ENCODE data around the gene PRR22. TPM values are rescaled to one million over a fixed set of nuclear protein-coding genes. Genes with fewer than 3 reads are reported as not detected.
"Not testable (repeated sequence)": the region's sequence is repeated elsewhere in the genome, so short reads cannot be mapped to it uniquely, and the experiment has no call there.

Gene PRR22
- total RNA-seq, 2 donors from 2014 or later = 2.3 TPM

DNA sequence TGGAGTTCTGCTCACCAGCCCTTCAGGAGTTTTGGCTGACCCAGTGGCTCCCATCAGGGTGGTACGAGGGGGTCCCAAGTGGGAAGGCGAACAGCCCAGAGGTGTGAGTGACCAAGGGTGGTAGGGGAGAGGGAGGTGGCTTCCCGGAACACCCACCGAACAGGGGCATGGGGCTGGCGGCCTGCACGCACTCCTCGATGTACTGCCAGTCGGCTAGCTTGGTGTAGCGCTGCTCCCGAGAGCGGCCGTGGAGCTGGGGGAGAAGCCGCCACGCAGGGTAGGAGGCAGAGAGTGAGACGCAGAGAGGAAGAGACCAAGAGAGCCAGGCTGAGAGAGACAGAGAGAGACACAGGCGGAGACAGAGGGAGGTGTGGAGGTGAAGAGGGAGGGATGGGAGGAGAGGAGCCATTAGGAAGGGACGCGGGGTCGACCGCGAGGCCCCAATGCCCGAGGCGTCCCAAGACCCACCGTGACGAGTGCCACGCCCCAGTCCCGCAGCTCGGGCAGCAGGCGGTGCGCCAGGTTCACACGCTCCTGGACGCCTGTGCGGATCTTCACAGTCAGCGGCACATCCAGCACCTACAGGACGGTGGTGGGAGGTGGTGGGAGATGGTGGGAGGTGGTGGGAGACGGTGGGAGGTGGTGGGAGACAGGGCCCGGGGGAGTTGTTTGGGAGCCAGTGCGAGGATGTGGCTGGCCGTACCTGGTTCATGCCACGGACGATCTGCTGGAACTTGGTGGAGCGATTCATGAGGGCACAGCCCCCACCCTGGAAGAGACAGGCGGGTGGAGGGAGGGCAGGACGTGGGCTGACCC, 2.3 kb upstream of the PRR22 start:
- ATAC-seq (no peak), DNase-seq (no peak)
- H3K4me3 ChIP-seq = no peak overlapping the region
- no peaks in the 10 kb centered on the region for H3K9me3 ChIP-seq
- peaks cover 11% of the 10 kb centered on the region for H3K4me1 ChIP-seq
- H3K27me3 ChIP-seq = no peaks in the 10 kb centered on the region
- 88 to 93% methylated on average over 36 to 43 of the region's 44 CpGs for WGBS, 2 donors
- H3K36me3 ChIP-seq (replicated peaks in 1 of 2; ENCODE audit: insufficient read depth in 1 of 2, low read depth in 2 of 2) = peaks cover 26 to 29% of the 10 kb centered on the region in 2 donors
- intact Hi-C loops (cut with DNase I) = no loop called here
- TF ChIP-seq, protein P1, sequence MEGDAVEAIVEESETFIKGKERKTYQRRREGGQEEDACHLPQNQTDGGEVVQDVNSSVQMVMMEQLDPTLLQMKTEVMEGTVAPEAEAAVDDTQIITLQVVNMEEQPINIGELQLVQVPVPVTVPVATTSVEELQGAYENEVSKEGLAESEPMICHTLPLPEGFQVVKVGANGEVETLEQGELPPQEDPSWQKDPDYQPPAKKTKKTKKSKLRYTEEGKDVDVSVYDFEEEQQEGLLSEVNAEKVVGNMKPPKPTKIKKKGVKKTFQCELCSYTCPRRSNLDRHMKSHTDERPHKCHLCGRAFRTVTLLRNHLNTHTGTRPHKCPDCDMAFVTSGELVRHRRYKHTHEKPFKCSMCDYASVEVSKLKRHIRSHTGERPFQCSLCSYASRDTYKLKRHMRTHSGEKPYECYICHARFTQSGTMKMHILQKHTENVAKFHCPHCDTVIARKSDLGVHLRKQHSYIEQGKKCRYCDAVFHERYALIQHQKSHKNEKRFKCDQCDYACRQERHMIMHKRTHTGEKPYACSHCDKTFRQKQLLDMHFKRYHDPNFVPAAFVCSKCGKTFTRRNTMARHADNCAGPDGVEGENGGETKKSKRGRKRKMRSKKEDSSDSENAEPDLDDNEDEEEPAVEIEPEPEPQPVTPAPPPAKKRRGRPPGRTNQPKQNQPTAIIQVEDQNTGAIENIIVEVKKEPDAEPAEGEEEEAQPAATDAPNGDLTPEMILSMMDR (IDR thresholded peaks at IDR 0.05) = no peak
- no peak for TF ChIP-seq POLR2A (IDR thresholded peaks at IDR 0.05)
- H3K27ac ChIP-seq = no peak overlapping the region

DNA sequence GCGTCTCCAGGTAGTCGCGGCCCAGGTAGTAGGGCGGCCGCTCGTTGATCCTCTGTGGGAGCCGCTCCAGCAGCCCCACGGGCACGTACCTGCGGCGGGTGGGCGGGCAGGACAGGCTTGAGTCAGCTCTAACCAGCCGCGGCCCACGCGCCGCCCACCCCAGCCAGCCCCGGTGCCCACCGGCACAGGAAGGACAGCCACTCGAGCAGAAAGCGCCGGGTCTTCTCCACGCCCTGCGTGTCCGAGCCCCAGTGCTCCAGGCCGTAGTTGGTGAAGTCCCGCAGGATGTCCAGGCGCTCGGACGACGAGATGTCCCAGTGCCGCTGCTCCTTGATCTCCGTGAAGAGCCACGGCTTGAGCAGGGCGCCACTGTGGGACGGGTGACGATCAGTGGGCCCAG, 877 bp upstream of the PRR22 start:
- Histone ChIP-seq H3K27ac (no peak overlapping the region), H3K27me3 (no peaks in the 10 kb centered on the region), H3K9me3 (no peaks in the 10 kb centered on the region), H3K36me3 (replicated peaks in 1 of 2; ENCODE audit: insufficient read depth in 1 of 2, low read depth in 2 of 2) (peaks cover 26 to 29% of the 10 kb centered on the region in 2 donors), H3K4me3 (no peak overlapping the region), H3K4me1 (peaks cover 6% of the 10 kb centered on the region)
- intact Hi-C loops (cut with DNase I) = no loop called here
- TF ChIP-seq, protein P1 (IDR thresholded peaks at IDR 0.05) = no peak
- no peak for TF ChIP-seq POLR2A (IDR thresholded peaks at IDR 0.05)
- ATAC-seq = no peak
- DNase-seq = no peak
- WGBS, 2 donors = 91% methylated on average over 16 of the region's 37 CpGs; no CpG with 5 or more reads in 1 of the 2 donors

DNA sequence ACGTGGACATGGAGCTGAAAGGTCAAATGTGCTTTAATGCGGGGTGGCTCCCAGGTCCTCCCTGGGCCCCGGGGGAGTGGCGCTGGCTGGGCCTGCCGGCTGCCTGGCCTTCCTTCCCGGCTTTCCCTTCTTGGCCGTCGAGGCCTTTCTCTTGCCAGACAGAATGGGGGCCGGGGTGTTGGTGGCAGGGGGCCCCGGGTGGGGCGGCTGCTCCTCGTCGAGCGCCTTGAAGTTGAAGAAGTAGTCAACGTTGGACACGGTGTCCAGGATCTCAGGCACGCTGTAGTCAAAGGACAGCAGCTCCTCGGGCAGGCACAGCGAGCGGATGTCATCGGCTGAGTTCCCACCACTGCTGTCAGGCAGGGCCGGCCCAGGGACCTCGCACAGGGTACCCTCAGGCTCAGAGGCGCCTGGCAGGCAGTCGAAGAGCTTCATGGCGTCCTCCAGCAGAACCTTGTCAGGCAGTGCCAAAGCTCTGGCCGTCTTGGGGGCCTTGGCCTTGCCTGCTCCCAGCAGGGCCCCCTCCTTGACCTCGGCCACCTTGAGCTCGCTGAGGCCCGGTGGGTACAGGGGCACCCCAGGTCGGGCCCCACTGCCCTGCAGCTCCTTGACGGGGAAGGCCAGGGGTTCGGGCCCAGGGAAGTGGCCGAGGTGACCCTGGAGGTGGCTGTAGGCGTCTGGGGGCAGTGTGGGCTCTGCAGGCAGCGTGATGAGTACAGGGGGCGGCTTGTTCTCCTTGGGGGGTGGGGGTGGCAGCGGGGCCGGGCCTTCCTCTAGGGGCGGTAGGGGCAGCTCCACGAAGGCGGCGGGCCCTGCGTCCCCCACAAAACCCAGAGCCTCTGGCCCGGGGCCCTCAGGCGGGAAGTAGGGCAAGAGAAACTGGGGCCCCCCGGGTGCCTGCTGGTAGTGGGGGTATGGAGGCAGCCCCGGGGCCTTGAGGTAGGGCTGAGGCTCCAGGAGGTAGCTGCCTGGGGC, 1.3 kb downstream of the PRR22 start:
- no peak for TF ChIP-seq POLR2A (IDR thresholded peaks at IDR 0.05)
- TF ChIP-seq, protein P1 (IDR thresholded peaks at IDR 0.05) = no peak
- H3K36me3 ChIP-seq (replicated peaks in 1 of 2; ENCODE audit: insufficient read depth in 1 of 2, low read depth in 2 of 2) = peaks cover 13 to 19% of the 10 kb centered on the region in 2 donors
- DNase-seq = no peak
- 78 to 91% methylated on average over 11 to 42 of the region's 48 CpGs for WGBS, 2 donors
- no peak overlapping the region for H3K27ac ChIP-seq
- peak; percentile 7 for ATAC-seq
- H3K4me1 ChIP-seq = no peaks in the 10 kb centered on the region
- no peak overlapping the region for H3K4me3 ChIP-seq
- H3K27me3 ChIP-seq = no peaks in the 10 kb centered on the region
- no peaks in the 10 kb centered on the region for H3K9me3 ChIP-seq
- intact Hi-C loops (cut with DNase I) = no loop called here

DNA sequence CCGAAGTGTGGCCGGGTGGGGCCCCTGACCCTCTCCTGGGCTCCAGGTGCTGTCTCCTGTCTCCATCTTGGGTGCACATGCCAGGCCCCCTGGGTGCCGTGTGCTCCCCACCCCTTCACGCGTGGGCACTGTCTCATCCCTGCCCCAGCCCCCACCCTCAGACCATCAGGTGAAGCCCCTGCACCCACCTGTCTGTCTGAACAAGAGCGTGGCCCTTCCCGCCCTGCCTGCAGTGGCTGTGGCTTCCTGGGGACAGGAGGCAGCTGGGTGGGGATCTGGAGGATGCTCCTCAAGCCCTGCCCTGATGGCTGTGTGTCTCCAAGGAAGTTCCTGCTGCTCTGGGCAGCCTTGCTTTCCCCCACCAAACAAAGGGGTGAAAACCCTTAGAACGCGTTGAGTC, 2.2 kb downstream of the PRR22 start:
- intact Hi-C loops (cut with DNase I) = no loop called here
- no peak overlapping the region for H3K27ac ChIP-seq
- peaks cover 8 to 11% of the 10 kb centered on the region in 2 donors for H3K36me3 ChIP-seq (replicated peaks in 1 of 2; ENCODE audit: insufficient read depth in 1 of 2, low read depth in 2 of 2)
- H3K9me3 ChIP-seq = no peaks in the 10 kb centered on the region
- ATAC-seq (no peak), DNase-seq (no peak)
- TF ChIP-seq, protein P1 (IDR thresholded peaks at IDR 0.05) = no peak
- TF ChIP-seq POLR2A (IDR thresholded peaks at IDR 0.05) = no peak
- no peak overlapping the region for H3K4me3 ChIP-seq
- no peaks in the 10 kb centered on the region for H3K27me3 ChIP-seq
- H3K4me1 ChIP-seq = no peaks in the 10 kb centered on the region
- whole genome bisulfite sequencing, 2 donors = 75% methylated on average over 9 of the region's 9 CpGs; no CpG with 5 or more reads in 1 of the 2 donors

DNA sequence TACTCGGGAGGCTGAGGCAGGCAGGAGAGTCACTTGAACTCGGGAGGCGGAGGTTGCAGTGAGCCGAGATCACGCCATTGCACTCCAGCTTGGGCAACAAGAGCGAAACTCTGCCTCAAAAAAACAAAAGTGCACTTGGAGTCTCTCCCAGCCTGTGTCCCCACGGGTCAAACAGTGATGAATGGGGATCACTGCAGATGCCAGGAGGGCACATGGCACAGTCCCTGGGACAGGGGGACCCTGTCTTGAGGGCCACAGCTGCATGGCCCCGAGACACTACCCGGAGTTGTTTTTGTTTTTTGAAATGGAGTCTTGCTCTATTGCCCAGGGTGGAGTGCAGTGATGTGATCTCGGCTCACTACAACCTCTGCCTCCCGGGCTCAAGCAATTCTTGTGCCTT, 3.6 kb downstream of the PRR22 start:
- ATAC-seq; H3K4me1 ChIP-seq; intact Hi-C loops (cut with DNase I); H3K27ac ChIP-seq; H3K4me3 ChIP-seq; H3K9me3 ChIP-seq; H3K27me3 ChIP-seq; H3K36me3 ChIP-seq (replicated peaks in 1 of 2; ENCODE audit: insufficient read depth in 1 of 2, low read depth in 2 of 2); DNase-seq: not testable (repeated sequence)
- 80 to 93% methylated on average over 7 to 11 of the region's 11 CpGs for WGBS, 2 donors
